Endothelial cell of umbilical vein (primary cell): Measurements from ENCODE around the gene ENPP3. TPM values are rescaled to one million over a fixed set of nuclear protein-coding genes. Genes with fewer than 3 reads are reported as not detected.

Experiments used
- BruUV-seq: library from RNA; stranded (reverse); fragments of 400-500 nt; replicated peaks from 2 replicates; lab custom pipeline; 2021; lab: Mats Ljungman, UMichigan
- CTCF ChIA-PET: fragments of 300-600, 350-600 bp; sonication (Branson Sonifier 250); formaldehyde crosslinking; loops from one replicate; lab custom pipeline; 2021; ENCODE audit warnings: antibody characterized with exemption, inconsistent platforms; lab: Charles Lee
- POLR2A ChIA-PET: fragments of 300-600, 350-600 bp; sonication (Branson Sonifier 250); formaldehyde crosslinking; loops from one replicate; lab custom pipeline; 2021; ENCODE audit warnings: antibody characterized with exemption, inconsistent platforms; lab: Charles Lee
- DNase-seq: peaks from one replicate; pipeline ENCODE4 v3.0.0-alpha.2; 2011; ENCODE audit warnings: low read depth, low spot score
- FAIRE-seq: peaks from 2 replicates; lab custom pipeline; 2011; peaks lifted over from hg19 to GRCh38; lab: Jason Lieb, UNC
- H2AFZ ChIP-seq: 2 replicates; pipeline ENCODE4 v1.6.0; 2012; ENCODE audit warnings: low read depth, low read length, control low read depth, inconsistent platforms
- H3K27ac ChIP-seq: 2 replicates; pipeline ENCODE4 v1.5.1; 2011; ENCODE audit warnings: low read depth, mild to moderate bottlenecking, control low read depth, low read length, moderate library complexity; ENCODE audit not compliant: insufficient read depth
- H3K27me3 ChIP-seq, 2 experiments: 2 replicates each; pipeline versions ENCODE4 v1.6.0 to v1.6.1; 2011; ENCODE audit warnings: low read length in 2 of 2, mixed read lengths in 1 of 2; ENCODE audit not compliant: control insufficient read depth in 2 of 2, insufficient read depth in 2 of 2
- H3K36me3 ChIP-seq, 2 experiments: 2 replicates in 1 of 2; 3 replicates in 1 of 2; pipeline ENCODE4 v1.5.1; 2011; ENCODE audit warnings: low read length in 2 of 2, mild to moderate bottlenecking in 1 of 2, moderate library complexity in 1 of 2; ENCODE audit not compliant: control insufficient read depth in 2 of 2, insufficient read depth in 2 of 2; ENCODE audit errors: extremely low read depth in 1 of 2
- H3K4me1 ChIP-seq: 3 replicates; pipeline ENCODE4 v1.5.1; 2011; ENCODE audit warnings: mild to moderate bottlenecking, low read length; ENCODE audit not compliant: control insufficient read depth, insufficient read depth; ENCODE audit errors: extremely low read depth
- H3K4me2 ChIP-seq: 2 replicates; pipeline ENCODE4 v1.6.1; 2011; ENCODE audit warnings: low read length, control low read depth, mixed read lengths; ENCODE audit not compliant: insufficient read depth
- H3K4me3 ChIP-seq, 3 experiments: fragments of 200-600 bp in 1 of 3; sonication (generic), shearing (Covaris generic) in 1 of 3; replicated peaks in 1 of 3; 2 replicates each; pipeline ENCODE4 v1.5.1; 2011 to 2016; ENCODE audit warnings: control low read depth in 3 of 3, low read length in 3 of 3, mild to moderate bottlenecking in 2 of 3, inconsistent platforms in 1 of 3, low read depth in 1 of 3, moderate library complexity in 1 of 3; ENCODE audit not compliant: insufficient read depth in 1 of 3
- H3K79me2 ChIP-seq: 2 replicates; pipeline ENCODE4 v1.6.0; 2012; ENCODE audit warnings: low read length, inconsistent platforms; ENCODE audit not compliant: control insufficient read depth, insufficient read depth
- H3K9ac ChIP-seq: replicated peaks from 2 replicates; pipeline ENCODE3; 2011; ENCODE audit warnings: low read length, control low read depth; ENCODE audit not compliant: insufficient read depth; ENCODE audit errors: extremely low read depth
- H3K9me1 ChIP-seq: replicated peaks from 3 replicates; pipeline ENCODE4 v1.6.0; 2011; ENCODE audit warnings: mild to moderate bottlenecking, low read length; ENCODE audit not compliant: control insufficient read depth, insufficient read depth; ENCODE audit errors: extremely low read depth
- H3K9me3 ChIP-seq: replicated peaks from 2 replicates; pipeline ENCODE4 v1.5.1; 2012; ENCODE audit warnings: low read length, inconsistent platforms; ENCODE audit not compliant: control insufficient read depth, insufficient read depth
- H4K20me1 ChIP-seq: replicated peaks from 2 replicates; pipeline ENCODE3; 2011; ENCODE audit warnings: mild to moderate bottlenecking, low read length; ENCODE audit not compliant: control insufficient read depth, insufficient read depth; ENCODE audit errors: extremely low read depth
- CTCF ChIP-seq, 2 donors: IDR thresholded peaks; 1 replicate in 1 of 2; 2 replicates in 1 of 2; pipeline ENCODE4 v1.5.1; 2011; ENCODE audit warnings: low read length in 2 of 2, mild to moderate bottlenecking in 2 of 2, moderate library complexity in 2 of 2, control low read depth in 1 of 2, inconsistent platforms in 1 of 2, low read depth in 1 of 2; ENCODE audit not compliant: insufficient read depth in 1 of 2; ENCODE audit errors: extremely low read depth in 1 of 2
- EZH2 ChIP-seq: IDR thresholded peaks from 2 replicates; pipeline ENCODE4 v1.6.1; 2012; ENCODE audit warnings: borderline replicate concordance, low read depth, mild to moderate bottlenecking, moderate library complexity, low read length, inconsistent platforms; ENCODE audit not compliant: severe bottlenecking
- FOS ChIP-seq: IDR thresholded peaks from 2 replicates; pipeline ENCODE4 v1.6.1; 2011; ENCODE audit warnings: mild to moderate bottlenecking, low read length, moderate library complexity, borderline replicate concordance; ENCODE audit not compliant: insufficient read depth
- GATA2 ChIP-seq: IDR thresholded peaks from 2 replicates; pipeline ENCODE4 v1.7.0; 2011; ENCODE audit warnings: low read depth, mild to moderate bottlenecking, moderate library complexity, mixed read lengths, low read length; ENCODE audit not compliant: insufficient read length, insufficient read depth
- JUN ChIP-seq: IDR thresholded peaks from 2 replicates; pipeline ENCODE4 v1.6.1; 2011; ENCODE audit warnings: borderline replicate concordance, low read depth; ENCODE audit not compliant: insufficient read length, insufficient read depth
- MAX ChIP-seq: IDR thresholded peaks from 2 replicates; pipeline ENCODE4 v1.6.1; 2011; ENCODE audit not compliant: insufficient read depth, insufficient read length
- MYC ChIP-seq: IDR thresholded peaks from one replicate; pipeline ENCODE4 v1.6.1; 2011; ENCODE audit warnings: mild to moderate bottlenecking, low read depth, low read length
- POLR2A ChIP-seq: IDR thresholded peaks from 2 replicates; pipeline ENCODE4 v1.6.1; 2012; ENCODE audit warnings: low read depth, mild to moderate bottlenecking, control low read depth, low read length
- POLR2AphosphoS5 ChIP-seq: IDR thresholded peaks from 2 replicates; pipeline ENCODE4 v1.6.1; 2012; ENCODE audit warnings: low read depth, mild to moderate bottlenecking, control low read depth, low read length, moderate library complexity; ENCODE audit not compliant: insufficient read depth
- dilution Hi-C: fragments of 300-500 bp; cut with MboI; formaldehyde crosslinking; loops from one replicate; pipeline ENCODE4 v1.15.0; 2019; ENCODE audit warnings: low sequenced_read_pairs; ENCODE audit not compliant: extremely low pct_ligation_motif_present
- intact Hi-C: fragments of 100-400 bp; cut with micrococcal nuclease; formaldehyde crosslinking; loops from one replicate; pipeline ENCODE4 v1.10.0; 2022
- polyA plus RNA-seq, 4 experiments: library from polyadenylated mRNA; depleted of rRNA in 3 of 4; stranded (reverse) in 3 of 4; unstranded in 1 of 4; fragments of >200 nt; gene quantifications; 2 replicates each; pipeline versions ENCODE4 v1.2.1 to v1.2.3, GENCODE V29; 2011 to 2012; ENCODE audit warnings: missing spikeins in 1 of 4
- total RNA-seq: library from RNA; stranded (reverse); gene quantifications from 2 replicates; pipeline ENCODE4 v1.2.3, GENCODE V29; 2021

Gene ENPP3
- total and polyA plus RNA-seq, 2 donors (not counting 3 experiments of a cell fraction or from before 2014, with no cell fraction given): not detected

- CTCF ChIA-PET: no interaction called here
- TF ChIP-seq EZH2 (no peak), MAX (no peak), MYC (no peak), GATA2 (no peak), CTCF (IDR thresholded peaks at IDR 0.05; ENCODE audit: extremely low read depth in 1 of 2, insufficient read depth in 1 of 2, low read depth in 1 of 2, low read length in 2 of 2) (no peak), POLR2A (no peak), JUN (no peak), POLR2AphosphoS5 (no peak), FOS (no peak)
- H2AFZ ChIP-seq: no peak overlapping the region
- POLR2A ChIA-PET: no interaction called here
- no peaks in the 10 kb centered on the region for H4K20me1 ChIP-seq
- BruUV-seq: no TSS peak
- no peak overlapping the region for H3K27ac ChIP-seq
- H3K9me1 ChIP-seq: no peaks in the 10 kb centered on the region
- DNase-seq: no peak
- no peak overlapping the region for H3K4me2 ChIP-seq
- dilution Hi-C loops: no loop called here
- H3K79me2 ChIP-seq: no peaks in the 10 kb centered on the region
- H3K9me3 ChIP-seq: no peaks in the 10 kb centered on the region
- no peak overlapping the region for H3K9ac ChIP-seq
- H3K27me3 ChIP-seq: no peaks in the 10 kb centered on the region
- no peaks in the 10 kb centered on the region for H3K4me1 ChIP-seq
- intact Hi-C loops: no loop called here
- peaks cover 12 to 43% of the 10 kb centered on the region in 2 experiments for H3K36me3 ChIP-seq
- no peak for FAIRE-seq
- no peak overlapping the region for H3K4me3 ChIP-seq
These were observed 43.0 kb upstream of the ENPP3 start for GRCh38 chr6:131594074-131594473.
